ENCODE results near the gene ZMAT3. TPM values are rescaled to one million over a fixed set of nuclear protein-coding genes. Genes with fewer than 3 reads are reported as not detected.

Gene ZMAT3
- total and polyA plus RNA-seq, 2 of the 4 experiments (the other 2 are of a cell fraction): 11.7 to 14.3 TPM

DNA sequence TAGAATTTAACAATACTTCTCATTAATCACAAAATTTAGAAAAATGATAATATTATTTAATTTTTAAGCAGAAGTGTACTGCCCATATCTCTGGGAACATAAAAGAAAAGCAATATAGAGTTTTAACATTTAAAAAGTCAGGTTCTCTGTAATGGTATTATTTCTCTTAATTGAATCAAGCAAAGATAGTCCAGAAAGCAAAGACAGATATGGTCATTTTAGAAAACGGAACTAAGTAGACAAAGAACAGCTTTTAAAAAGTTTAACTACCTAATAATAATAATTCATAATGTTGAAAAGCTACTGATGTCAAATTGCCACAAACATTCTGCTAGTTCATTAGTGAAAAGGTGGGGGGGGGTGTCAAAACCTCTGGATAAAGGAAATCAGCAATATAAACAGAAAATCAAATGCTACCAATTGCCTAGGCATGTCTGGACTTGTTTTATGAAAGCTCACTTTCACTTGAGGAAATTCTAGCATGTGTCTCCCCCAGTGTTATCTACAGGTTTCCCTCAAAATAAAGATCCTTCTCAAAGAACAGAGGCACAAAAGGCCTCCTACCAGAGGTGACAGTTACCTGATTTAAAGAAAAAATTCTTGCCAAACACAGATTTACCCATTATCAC, 1.7 kb downstream of the ZMAT3 start:
- BruUV-seq (replicated peaks): no TSS peak
- no peak for TF ChIP-seq FOS (IDR thresholded peaks at IDR 0.05; ENCODE audit: low read depth, low read length)
- TF ChIP-seq CEBPB (IDR thresholded peaks at IDR 0.05; ENCODE audit: low read depth, low read length): no peak
- TF ChIP-seq NFE2L2 (IDR thresholded peaks at IDR 0.05; ENCODE audit: low read depth, low read length): no peak
- TF ChIP-seq BHLHE40 (IDR thresholded peaks at IDR 0.05; ENCODE audit: low read depth, low read length): no peak
- peak overlapping the region; percentile 33; the same call in 1 of the 2 replicates for H2BK20ac ChIP-seq (ENCODE audit: low read depth, low read length)
- intact Hi-C loops (cut with micrococcal nuclease): loop anchor here (1.0 to 5.0 kb wide), 2 partner anchors 53 to 246 kb away; no protein-coding TSS in a partner anchor
- peak overlapping the region; percentile 86 for H3K23ac ChIP-seq (ENCODE audit: low read depth, low read length)
- peak overlapping the region; percentile 84 for H3K9ac ChIP-seq (ENCODE audit: low read depth, low read length)
- WGBS, 2 experiments (ENCODE audit: extremely low coverage in 2 of 2, insufficient read length in 1 of 2): no CpG with 5 or more reads among the region's 1 CpG
- H2BK5ac ChIP-seq (ENCODE audit: low read depth, low read length, poor library complexity, severe bottlenecking): peak overlapping the region; percentile 99
- peaks cover 10% of the 10 kb centered on the region for H3K36me3 ChIP-seq (ENCODE audit: control insufficient read depth, insufficient read depth, low read length)
- peak overlapping the region; percentile 90 for H3K56ac ChIP-seq (ENCODE audit: extremely low read depth, insufficient read depth, low read length)
- H4K20me1 ChIP-seq (ENCODE audit: insufficient read depth, low read length): peaks cover 7% of the 10 kb centered on the region; the same call in 1 of the 2 replicates
- H3K4ac ChIP-seq (ENCODE audit: low read depth, low read length): peak overlapping the region; percentile 88; the same call in 1 of the 2 replicates
- H3K9me3 ChIP-seq (ENCODE audit: control insufficient read depth, insufficient read depth, low read length): no peaks in the 10 kb centered on the region
- H2BK120ac ChIP-seq (ENCODE audit: low read depth, low read length): peak overlapping the region; percentile 87
- H4K5ac ChIP-seq (ENCODE audit: low read depth, low read length): peak overlapping the region; percentile 84
- H2AK9ac ChIP-seq (replicated peaks; ENCODE audit: low read depth, low read length, poor library complexity): no peak overlapping the region
- POLR2A ChIA-PET (ENCODE audit: unreplicated experiment): interaction anchor here (0.5 to 1.4 kb wide), 3 partner anchors 13 to 676 kb away, joined by 3 to 4 read pairs (median 4); no protein-coding TSS in a partner anchor
- in situ Hi-C loops (cut with MboI; ENCODE audit: low sequenced_read_pairs): no loop called here
- CTCF ChIA-PET: interaction anchor here (0.5 to 2.7 kb wide), 8 partner anchors 10 to 252 kb away, joined by 3 to 7 read pairs (median 4); no protein-coding TSS in a partner anchor
- peak overlapping the region; percentile 60; the same call in 1 of the 3 replicates for H2BK15ac ChIP-seq (ENCODE audit: low read depth, low read length)
- H2AFZ ChIP-seq (replicated peaks; ENCODE audit: low read length, poor library complexity): no peak overlapping the region
- no peaks in the 10 kb centered on the region for H3K27me3 ChIP-seq (ENCODE audit: control insufficient read depth, insufficient read depth, low read length)
- peak overlapping the region; percentile 85 for H4K91ac ChIP-seq (ENCODE audit: insufficient read depth, low read depth, low read length)
- ATAC-seq (ENCODE audit: low read depth): no peak
- peak overlapping the region; percentile 90 for H3K18ac ChIP-seq (ENCODE audit: low read depth, low read length)
- peaks cover 12% of the 10 kb centered on the region for H3K9me1 ChIP-seq (ENCODE audit: insufficient read depth, low read length)
- dilution Hi-C loops (cut with HindIII; ENCODE audit: low sequenced_read_pairs, unreplicated experiment): no loop called here
- H3K4me2 ChIP-seq (ENCODE audit: low read depth, low read length): peak overlapping the region; percentile 87
- H3K4me3 ChIP-seq (ENCODE audit: insufficient read depth, low read depth, low read length): peak overlapping the region; percentile 90
- H3K4me1 ChIP-seq (ENCODE audit: control insufficient read depth, insufficient read depth, low read length): peaks cover 9% of the 10 kb centered on the region
- peak; percentile 58 for DNase-seq
- peak overlapping the region; percentile 96; the same call in 1 of the 2 replicates for H3K27ac ChIP-seq (ENCODE audit: insufficient read depth, low read length)
- peak overlapping the region; percentile 96 for H3K14ac ChIP-seq (replicated peaks; ENCODE audit: low read depth, low read length)
- H4K8ac ChIP-seq (ENCODE audit: low read depth in 2 of 2, low read length in 2 of 2): peak overlapping the region; percentile 67 to 83; a peak in 3 of 4 replicates
- peaks cover 9 to 44% of the 10 kb centered on the region in 2 experiments for H3K79me1 ChIP-seq (ENCODE audit: low read depth in 1 of 2, low read length in 2 of 2)
- H2AK5ac ChIP-seq (ENCODE audit: low read depth, low read length): no peak overlapping the region; the same call in 1 of the 2 replicates

Data from IMR-90 (cell line).